OCI-LY7 (cell line): ENCODE data around the gene CTSZ. TPM values are rescaled to one million over a fixed set of nuclear protein-coding genes. Genes with fewer than 3 reads are reported as not detected.

Source experiments
- BruUV-seq: library from RNA; stranded (reverse); fragments of 400-500 nt; replicated peaks from 2 replicates; lab custom pipeline; 2021; lab: Mats Ljungman, UMichigan
- CTCF ChIA-PET: fragments of 300-600 bp; sonication (Branson Sonifier 250); formaldehyde crosslinking; loops from one replicate; lab custom pipeline; 2022; ENCODE audit warnings: antibody characterized with exemption; ENCODE audit not compliant: unreplicated experiment; lab: Charles Lee
- POLR2A ChIA-PET: fragments of 300-600 bp; sonication (Branson Sonifier 250); formaldehyde crosslinking; loops from one replicate; lab custom pipeline; 2022; ENCODE audit warnings: antibody characterized with exemption; lab: Charles Lee
- DNase-seq: peaks from one replicate; pipeline ENCODE4 v3.0.0-alpha.2; 2015; ENCODE audit warnings: low spot score
- H2AFZ ChIP-seq: fragments of 200-600 bp; sonication (generic), shearing (Covaris generic); 2 replicates; pipeline ENCODE4 v1.6.1; 2014; ENCODE audit warnings: mild to moderate bottlenecking, antibody characterized with exemption, low read length, moderate library complexity
- H3K27ac ChIP-seq: fragments of 200-600 bp; sonication (generic); 2 replicates; pipeline ENCODE4 v1.5.1; 2014; ENCODE audit warnings: mixed run types, low read depth, mild to moderate bottlenecking, moderate library complexity, low read length, inconsistent platforms; ENCODE audit not compliant: poor library complexity, severe bottlenecking
- H3K36me3 ChIP-seq: fragments of 200-600 bp; sonication (generic); 2 replicates; pipeline ENCODE4 v1.6.1; 2014; ENCODE audit warnings: mild to moderate bottlenecking, antibody characterized with exemption, low read length, moderate library complexity, mixed read lengths; ENCODE audit not compliant: insufficient read depth
- H3K4me1 ChIP-seq: fragments of 200-600 bp; sonication (generic); 2 replicates; pipeline ENCODE4 v1.5.1; 2014; ENCODE audit warnings: mild to moderate bottlenecking, low read length; ENCODE audit not compliant: insufficient read depth, poor library complexity, severe bottlenecking
- H3K4me2 ChIP-seq: fragments of 200-600 bp; sonication (generic); 2 replicates; pipeline ENCODE4 v1.6.1; 2014; ENCODE audit warnings: mild to moderate bottlenecking, low read length
- H3K4me3 ChIP-seq: fragments of 200-600 bp; sonication (generic); 2 replicates; pipeline ENCODE4 v1.5.1; 2014; ENCODE audit warnings: mild to moderate bottlenecking, low read depth, low read length; ENCODE audit not compliant: poor library complexity, severe bottlenecking
- H3K79me2 ChIP-seq: fragments of 200-600 bp; sonication (generic); 2 replicates; pipeline ENCODE4 v1.6.1; 2016; ENCODE audit warnings: low read depth, mild to moderate bottlenecking, low read length, moderate library complexity, mixed read lengths; ENCODE audit not compliant: insufficient read depth
- H3K9me2 ChIP-seq: fragments of 200-600 bp; sonication (generic); 2 replicates; pipeline ENCODE4 v1.6.1; 2016; ENCODE audit warnings: mild to moderate bottlenecking, low read length, mixed read lengths; ENCODE audit not compliant: insufficient read depth
- H3K9me3 ChIP-seq: fragments of 200-600 bp; sonication (generic); 2 replicates; pipeline ENCODE4 v1.6.1; 2014; ENCODE audit warnings: mild to moderate bottlenecking, mixed run types, low read length, mixed read lengths
- H4K20me1 ChIP-seq: fragments of 200-600 bp; sonication (generic); 2 replicates; pipeline ENCODE4 v1.6.1; 2014; ENCODE audit warnings: mild to moderate bottlenecking, antibody characterized with exemption, low read length, moderate library complexity, mixed read lengths; ENCODE audit not compliant: insufficient read depth
- EZH2phosphoT487 ChIP-seq: fragments of 200-600 bp; sonication (generic); IDR thresholded peaks from 2 replicates; pipeline ENCODE4 v1.6.1; 2018; ENCODE audit warnings: low read depth, borderline replicate concordance, mild to moderate bottlenecking, mixed run types, antibody characterized with exemption, low read length, moderate library complexity, mixed read lengths
- intact Hi-C: fragments of 100-400 bp; cut with micrococcal nuclease; formaldehyde crosslinking; loops from one replicate; pipeline ENCODE4 v1.10.0; 2022; ENCODE audit not compliant: unreplicated experiment
- total RNA-seq, 2 experiments: library from RNA; depleted of rRNA in 1 of 2; stranded (reverse); fragments of >200 nt in 1 of 2; shearing (Covaris generic) in 1 of 2; gene quantifications; 2 replicates each; pipeline ENCODE4 v1.2.3, GENCODE V29; 2014 to 2022
- TF ChIP-seq, protein P1 (sequence below): fragments of 200-600 bp; sonication (generic); conservative IDR thresholded peaks from 2 replicates; pipeline ENCODE4 v1.5.1; 2014; ENCODE audit warnings: mild to moderate bottlenecking, antibody characterized with exemption, low read length, moderate library complexity, mixed read lengths

Gene CTSZ
- total RNA-seq, 2 experiments from 2014 or later = 50.5 to 114 TPM

DNA sequence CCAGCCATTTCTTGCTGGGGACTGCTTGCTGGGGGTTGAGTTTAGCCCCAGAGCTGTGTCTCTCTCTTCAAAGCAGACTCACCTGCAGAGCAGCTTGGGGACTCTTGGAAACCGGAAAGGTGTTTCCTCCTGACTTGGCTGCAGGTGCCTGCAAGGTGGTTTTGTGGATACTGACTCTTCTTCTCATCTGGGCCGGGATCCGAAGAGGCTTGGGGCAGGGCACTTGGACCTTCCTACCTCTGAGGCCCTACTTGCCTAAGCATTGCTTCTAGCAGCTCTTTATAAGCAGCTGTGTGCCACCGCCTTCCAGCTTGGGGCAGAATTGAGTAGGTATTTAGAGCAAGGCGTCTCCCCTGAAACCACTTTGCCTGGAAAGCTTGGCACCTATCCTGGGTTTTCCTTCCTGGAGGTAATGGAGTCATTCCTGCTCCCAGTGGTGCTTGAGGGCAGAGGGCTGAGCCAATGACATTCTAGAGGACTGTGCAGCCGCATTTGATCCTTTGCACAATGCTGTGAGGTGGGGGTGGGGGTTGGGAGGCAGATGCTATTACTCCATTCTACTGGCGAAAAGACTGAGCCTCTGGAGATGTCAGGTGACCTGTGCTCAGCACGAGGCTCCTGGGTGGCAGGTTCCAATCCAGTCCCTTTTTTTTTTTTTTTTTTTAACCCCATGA is 3.4 kb upstream of the CTSZ start:
- POLR2A ChIA-PET = interaction anchor here (0.9 to 1.2 kb wide), 2 partner anchors 21 to 22 kb away, joined by 3 to 6 read pairs; partner anchors contain the start of gene ATP5F1E
- Histone ChIP-seq H3K4me2 (peak overlapping the region; percentile 30), H3K27ac (no peak overlapping the region), H4K20me1 (no peaks in the 10 kb centered on the region), H3K4me3 (no peak overlapping the region), H2AFZ (no peak overlapping the region), H3K36me3 (no peaks in the 10 kb centered on the region), H3K4me1 (peaks cover 48% of the 10 kb centered on the region), H3K9me3 (no peaks in the 10 kb centered on the region), H3K9me2 (no peaks in the 10 kb centered on the region), H3K79me2 (peaks cover 9% of the 10 kb centered on the region; the same call in 1 of the 2 replicates)
- no TSS peak for BruUV-seq
- CTCF ChIA-PET = no interaction called here
- DNase-seq = peak; percentile 34
- intact Hi-C loops = no loop called here
- no peak for TF ChIP-seq EZH2phosphoT487
- TF ChIP-seq, protein P1, sequence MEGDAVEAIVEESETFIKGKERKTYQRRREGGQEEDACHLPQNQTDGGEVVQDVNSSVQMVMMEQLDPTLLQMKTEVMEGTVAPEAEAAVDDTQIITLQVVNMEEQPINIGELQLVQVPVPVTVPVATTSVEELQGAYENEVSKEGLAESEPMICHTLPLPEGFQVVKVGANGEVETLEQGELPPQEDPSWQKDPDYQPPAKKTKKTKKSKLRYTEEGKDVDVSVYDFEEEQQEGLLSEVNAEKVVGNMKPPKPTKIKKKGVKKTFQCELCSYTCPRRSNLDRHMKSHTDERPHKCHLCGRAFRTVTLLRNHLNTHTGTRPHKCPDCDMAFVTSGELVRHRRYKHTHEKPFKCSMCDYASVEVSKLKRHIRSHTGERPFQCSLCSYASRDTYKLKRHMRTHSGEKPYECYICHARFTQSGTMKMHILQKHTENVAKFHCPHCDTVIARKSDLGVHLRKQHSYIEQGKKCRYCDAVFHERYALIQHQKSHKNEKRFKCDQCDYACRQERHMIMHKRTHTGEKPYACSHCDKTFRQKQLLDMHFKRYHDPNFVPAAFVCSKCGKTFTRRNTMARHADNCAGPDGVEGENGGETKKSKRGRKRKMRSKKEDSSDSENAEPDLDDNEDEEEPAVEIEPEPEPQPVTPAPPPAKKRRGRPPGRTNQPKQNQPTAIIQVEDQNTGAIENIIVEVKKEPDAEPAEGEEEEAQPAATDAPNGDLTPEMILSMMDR = no peak

DNA sequence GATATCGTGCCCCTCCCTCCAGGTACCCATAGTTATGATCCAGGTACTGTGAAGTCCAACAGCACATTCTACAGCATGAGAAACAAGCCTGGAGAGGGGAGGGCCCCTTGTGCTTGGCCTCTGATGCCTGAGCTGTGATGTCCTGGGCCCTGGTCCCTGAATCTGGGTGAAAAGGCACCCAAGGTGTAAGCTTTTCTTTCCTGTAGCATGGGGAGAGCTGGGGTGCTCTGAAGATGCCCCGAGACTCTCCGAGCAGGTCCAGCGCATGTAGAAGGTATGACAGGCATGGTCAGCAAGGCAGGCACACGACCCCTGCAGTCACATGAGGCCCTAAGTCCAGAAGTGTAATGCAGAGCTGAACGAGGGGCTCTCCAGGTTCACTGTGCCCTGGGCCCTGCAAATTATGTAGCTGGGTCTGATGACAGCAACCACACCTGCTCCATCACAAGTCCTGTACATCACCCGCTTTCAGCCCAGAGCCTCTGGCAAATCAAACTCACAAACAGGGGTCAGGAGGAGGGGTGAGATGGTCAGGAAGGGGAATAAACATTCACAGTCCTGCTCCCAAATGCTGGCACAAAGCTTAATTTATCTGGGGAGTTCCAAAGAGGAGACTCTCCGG is 1.8 kb upstream of the CTSZ start:
- POLR2A ChIA-PET = interaction anchor here (1.1 to 1.9 kb wide), 5 partner anchors 8 to 103 kb away, joined by 3 to 13 read pairs (median 5); partner anchors contain the start of gene ATP5F1E
- H3K4me2 ChIP-seq = peak overlapping the region; percentile 94
- CTCF ChIA-PET = interaction anchor here (0.6 to 0.8 kb wide), 3 partner anchors 11 to 23 kb away, joined by 3 read pairs; partner anchors contain the start of genes ATP5F1E and TUBB1
- no peaks in the 10 kb centered on the region for H4K20me1 ChIP-seq
- H3K27ac ChIP-seq = peak overlapping the region; percentile 85
- peak; percentile 26 for DNase-seq
- H3K79me2 ChIP-seq = peaks cover 16% of the 10 kb centered on the region; the same call in 1 of the 2 replicates
- TF ChIP-seq, protein P1 = no peak
- no peak for TF ChIP-seq EZH2phosphoT487
- no TSS peak for BruUV-seq
- peaks cover 64% of the 10 kb centered on the region for H3K4me1 ChIP-seq
- no peaks in the 10 kb centered on the region for H3K9me2 ChIP-seq
- H3K9me3 ChIP-seq = no peaks in the 10 kb centered on the region
- intact Hi-C loops = loop anchor here (10.0 kb wide), 1 partner anchor 156 kb away; the partner anchor contains the start of gene ZNF831
- H2AFZ ChIP-seq = peak overlapping the region; percentile 50; the same call in 1 of the 2 replicates
- H3K4me3 ChIP-seq = no peak overlapping the region
- H3K36me3 ChIP-seq = peaks cover 4% of the 10 kb centered on the region; the same call in 1 of the 2 replicates
